ENCODE data around the gene SHC2.
"Not testable (repeated sequence)": the region's sequence is repeated elsewhere in the genome, so short reads cannot be mapped to it uniquely, and the experiment has no call there.

Gene SHC2

GRCh38 chr19:405121-405965 lies 55.5 kb downstream of the SHC2 start:
- DNase-seq, result no peak

DNA sequence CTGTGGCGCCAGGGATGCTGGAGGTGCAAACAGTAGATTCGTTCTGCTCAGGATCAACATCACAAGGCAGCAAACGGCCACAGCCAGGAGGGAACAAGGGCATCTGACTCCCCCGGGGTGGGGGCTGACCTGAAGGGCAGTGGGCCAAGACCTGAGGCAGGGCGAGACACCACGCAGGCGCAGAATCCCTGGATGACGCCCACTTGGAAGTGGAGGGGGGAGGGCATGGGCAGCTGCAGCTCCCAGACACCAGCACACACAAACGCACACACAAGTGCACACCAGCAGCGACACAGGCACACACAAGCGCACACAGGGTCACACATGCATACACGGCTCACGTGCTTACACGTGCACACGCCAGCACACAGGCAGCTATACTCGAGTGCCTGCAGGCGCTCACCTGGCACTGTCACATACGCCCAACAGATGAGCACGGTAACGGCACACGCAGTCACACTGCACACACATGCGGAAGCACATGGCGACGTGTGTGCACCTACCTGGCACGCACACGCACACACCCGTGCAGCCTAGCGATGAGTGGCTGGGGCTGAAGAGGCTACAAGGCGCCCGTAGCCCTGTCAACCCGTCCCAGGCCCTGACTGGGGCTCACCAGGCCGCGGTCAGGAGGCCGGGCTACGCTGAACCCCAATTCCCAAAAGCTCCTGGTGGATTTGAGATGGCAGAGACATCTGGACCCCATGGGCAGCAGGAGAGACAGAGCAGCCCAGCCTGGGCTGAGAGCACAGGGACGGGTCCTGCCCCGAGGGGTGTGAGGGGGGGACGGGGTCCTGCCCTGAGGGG lies 57.4 kb downstream of the SHC2 start:
- peak; percentile 22 for DNase-seq

DNA sequence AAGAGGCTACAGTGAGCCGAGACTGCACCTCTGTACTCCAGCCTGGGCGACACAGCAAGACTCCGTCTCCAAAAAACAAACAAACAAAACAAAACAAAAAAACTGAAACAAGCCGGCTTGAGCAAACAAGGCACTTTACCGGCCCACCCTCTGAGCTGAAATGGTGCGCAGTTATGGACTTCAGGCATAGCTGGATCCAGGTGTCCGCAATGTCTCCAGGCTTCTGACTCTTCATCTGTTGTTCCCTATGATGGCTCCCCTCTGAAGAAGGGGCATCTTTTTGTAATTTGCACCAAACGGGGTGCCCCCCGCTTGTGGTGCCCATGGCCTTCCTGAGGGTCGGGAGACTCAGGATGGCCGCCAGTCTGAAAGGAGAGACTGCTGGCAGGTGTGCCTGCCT lies 58.0 kb downstream of the SHC2 start:
- DNase-seq, result no peak

GRCh38 chr19:401866-402511 lies 58.8 kb downstream of the SHC2 start:
- DNase-seq, result no peak

- no peak for DNase-seq
Measured at GRCh38 chr19:400976-401865, 59.6 kb downstream of the SHC2 start.

- no peak for DNase-seq
Measured at GRCh38 chr19:399370-399769, 61.5 kb downstream of the SHC2 start.

DNA sequence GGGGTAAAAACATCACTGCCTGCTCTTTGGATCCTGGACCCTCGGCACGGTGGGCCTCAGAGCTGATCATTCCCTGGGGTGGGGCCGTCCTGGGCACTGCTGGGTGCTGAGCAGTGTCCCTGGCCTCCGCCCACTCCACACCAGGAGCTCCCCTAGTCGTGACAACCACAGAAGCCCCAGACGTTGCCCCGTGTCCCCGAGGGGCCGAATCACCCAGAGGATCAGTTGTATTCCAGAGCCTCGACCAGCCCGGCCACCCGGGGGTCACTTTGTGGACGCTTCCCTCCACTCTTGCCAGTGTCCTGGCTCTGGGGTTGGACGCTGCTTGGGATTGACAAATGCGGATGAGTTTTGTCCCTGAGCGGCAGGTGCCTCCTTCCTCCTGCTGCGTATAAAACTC lies 62.1 kb downstream of the SHC2 start:
- DNase-seq, result no peak

DNA sequence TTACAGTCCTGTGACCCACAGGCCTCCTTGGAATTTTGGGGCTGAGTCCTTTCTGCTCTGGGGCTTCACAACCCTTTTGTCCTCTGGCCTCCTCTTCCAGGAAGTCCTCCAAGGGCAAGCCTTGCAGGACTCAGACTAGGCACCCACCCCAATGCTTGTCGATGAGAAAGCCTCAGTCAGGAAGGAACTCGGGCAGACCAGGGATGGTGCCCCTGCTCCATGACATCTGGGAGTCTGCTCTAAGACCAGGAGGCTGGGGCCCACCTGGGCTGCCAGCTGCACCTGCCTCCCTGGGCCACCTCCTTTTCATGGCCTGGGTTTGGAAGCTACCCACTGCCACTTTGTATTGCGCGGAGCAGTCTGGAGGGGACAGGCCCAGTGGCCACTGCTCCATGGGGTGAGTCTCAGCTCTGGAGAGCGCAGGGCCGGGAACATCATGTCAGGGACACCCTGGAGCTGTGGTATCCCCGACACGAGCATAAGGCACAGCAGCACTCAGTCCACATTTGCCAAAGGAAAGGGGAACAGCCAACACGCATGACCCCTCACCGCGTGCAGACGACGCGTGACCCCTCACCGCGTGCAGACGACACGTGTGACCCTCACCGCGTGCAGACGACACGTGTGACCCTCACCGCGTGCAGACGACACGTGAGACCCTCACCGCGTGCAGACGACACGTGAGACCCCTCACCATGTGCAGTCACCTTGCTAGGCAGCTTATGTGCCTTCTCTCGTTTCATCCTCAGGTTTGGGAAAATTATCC lies 62.7 kb downstream of the SHC2 start:
- no peak for DNase-seq

GRCh38 chr19:397321-397720 lies 63.5 kb downstream of the SHC2 start:
- DNase-seq, result no peak

DNA sequence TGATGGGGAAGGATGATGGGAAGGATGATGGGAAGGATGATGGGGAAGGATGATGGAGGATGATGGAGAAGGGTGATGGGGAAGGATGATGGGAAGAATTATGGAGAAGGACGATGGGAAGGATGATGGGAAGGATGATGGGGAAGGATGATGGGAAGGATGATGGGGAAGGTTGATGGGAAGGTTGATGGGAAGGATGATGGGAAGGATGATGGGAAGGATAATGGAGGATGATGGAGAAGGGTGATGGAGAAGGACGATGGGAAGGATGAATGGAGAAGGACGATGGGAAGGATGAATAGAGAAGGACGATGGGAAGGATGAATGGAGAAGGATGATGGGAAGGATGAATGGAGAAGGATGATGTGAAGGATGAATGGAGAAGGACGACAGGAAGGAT lies 65.4 kb downstream of the SHC2 start:
- no peak for DNase-seq

DNA sequence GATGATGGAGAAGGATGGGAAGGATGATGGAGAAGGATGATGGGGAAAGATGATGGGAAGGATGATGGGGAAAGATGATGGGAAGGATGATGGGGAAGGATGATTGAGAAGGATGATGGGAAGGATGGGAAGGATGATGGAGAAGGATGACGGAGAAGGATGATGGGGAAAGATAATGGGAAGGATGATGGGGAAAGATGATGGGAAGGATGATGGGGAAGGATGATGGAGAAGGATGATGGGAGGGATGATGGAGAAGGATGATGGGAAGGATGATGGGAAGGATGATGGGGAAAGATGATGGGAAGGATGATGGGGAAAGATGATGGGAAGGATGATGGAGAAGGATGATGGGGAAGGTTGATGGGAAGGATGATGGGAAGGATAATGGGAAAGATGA lies 66.0 kb downstream of the SHC2 start:
- DNase-seq, result not testable (repeated sequence)

GRCh38 chr19:393560-393959 lies 67.3 kb downstream of the SHC2 start:
- DNase-seq, result not testable (repeated sequence)

DNA sequence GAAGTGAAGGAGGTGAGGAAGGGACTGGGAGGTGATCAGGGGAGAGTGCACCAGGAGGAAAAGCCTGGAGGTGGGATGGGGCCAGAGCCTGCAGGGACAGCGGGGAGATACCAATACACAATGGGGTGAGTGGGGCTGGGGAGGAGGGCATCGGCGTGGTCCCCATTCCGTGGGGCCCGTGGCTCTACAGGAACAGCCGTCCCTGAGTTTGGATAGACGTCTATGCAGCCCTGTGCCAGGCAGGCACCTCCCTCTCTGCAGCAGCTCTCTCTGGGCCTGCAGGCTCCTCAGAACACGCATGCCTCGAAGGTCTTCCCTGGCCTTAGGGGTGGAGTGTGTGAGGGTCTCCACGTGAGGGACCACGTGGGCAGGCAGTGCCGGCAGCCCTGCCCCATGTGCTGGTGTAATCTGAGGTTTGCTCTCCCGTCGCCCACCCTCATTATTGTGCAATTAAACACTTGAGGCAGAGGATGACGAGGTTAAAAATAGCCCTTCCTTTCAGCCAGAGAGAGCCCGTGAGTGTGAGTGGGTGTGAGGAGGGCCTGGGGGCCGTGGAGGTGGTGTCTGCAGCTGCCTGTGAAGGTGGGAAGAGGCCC lies 68.4 kb downstream of the SHC2 start:
- DNase-seq, result no peak

DNA sequence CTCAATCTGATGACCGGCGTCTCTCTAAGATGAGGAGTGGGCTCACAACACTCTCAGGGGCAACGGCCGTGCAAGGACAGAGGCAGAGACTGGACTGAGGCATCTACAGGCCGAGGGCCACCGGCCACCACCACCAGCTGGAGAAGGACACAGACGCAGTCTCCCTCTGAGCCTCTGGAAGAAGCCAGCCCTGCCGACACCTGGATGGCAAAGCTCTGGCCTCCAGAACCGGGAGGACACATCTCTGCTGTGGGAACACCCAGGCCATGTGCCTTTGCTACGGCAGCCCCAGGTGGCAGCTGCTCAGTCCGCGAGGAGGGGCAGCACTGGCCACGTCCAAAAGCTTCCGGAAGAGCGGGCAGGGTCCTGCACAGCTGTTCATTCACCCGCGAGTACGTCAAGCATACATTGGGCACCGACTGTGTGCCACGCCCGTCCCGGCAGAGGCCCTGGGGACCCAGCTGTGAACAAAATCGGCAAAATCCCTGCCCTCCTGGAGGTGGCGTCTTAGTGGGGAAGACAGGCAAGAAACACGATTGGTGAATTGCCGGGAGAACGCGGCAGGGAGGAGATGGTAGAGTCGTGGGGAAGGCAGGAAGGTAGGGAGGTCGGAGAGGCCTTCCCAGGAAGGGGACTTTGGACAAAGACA lies 69.0 kb downstream of the SHC2 start:
- no peak for DNase-seq

- DNase-seq, result no peak
Measured at GRCh38 chr19:391207-391557, 69.7 kb downstream of the SHC2 start.

DNA sequence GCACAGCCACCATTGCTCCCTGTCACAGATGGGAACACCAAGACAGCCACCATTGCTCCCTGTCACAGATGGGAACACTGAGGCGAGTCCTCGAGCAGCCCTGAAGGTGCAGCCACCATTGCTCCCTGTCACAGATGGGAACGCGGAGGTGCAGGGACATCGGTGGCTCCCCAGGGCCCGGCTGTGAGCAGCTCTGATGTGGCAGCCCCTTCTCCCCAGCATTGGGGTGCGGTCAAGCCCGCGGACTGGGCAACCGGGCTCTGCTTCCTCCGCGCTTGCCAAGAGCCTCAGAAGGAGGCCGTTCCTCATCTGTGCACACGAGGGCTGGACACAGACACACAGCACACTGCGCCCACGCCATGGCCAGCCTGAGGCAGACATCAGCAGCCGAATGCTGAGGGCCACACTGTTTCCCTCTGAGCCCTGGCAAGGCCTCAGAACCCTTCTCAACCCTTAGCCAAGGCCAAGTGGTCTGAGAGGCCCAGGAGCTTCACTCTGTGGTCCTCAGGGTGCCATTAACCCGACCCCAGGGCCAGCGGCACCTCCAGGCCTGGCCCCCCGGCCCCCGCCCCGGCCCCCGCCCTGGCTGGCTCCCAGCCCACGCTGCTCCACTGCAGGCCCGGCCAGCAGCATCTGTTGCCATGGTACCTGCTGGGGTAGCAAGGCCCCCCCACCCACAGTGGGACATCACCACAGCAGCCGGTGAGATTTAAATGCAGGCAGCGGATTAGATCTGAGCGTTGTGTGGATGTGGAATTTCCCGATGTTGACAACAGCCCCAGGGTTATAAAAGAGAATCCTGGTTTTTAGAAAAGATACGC lies 70.2 kb downstream of the SHC2 start:
- DNase-seq, result no peak

DNA sequence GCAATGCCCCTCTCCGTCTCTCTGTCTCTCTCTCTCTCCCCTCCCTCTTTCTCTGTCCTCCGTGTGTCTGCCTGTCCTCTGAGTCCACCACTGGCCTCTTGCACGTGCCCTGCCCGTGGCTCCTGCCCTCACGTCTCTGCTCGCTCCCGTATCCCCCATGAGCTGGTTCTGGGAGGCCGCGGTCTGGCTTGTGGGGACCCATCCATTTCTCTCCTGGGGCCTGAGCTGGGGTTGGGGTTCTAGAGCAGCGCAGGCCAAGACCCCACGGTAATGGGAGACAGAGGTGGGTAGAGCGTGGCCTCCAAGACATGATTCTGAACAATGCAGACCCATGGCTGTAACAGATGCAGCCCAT lies 70.9 kb downstream of the SHC2 start:
- no peak for DNase-seq

DNA sequence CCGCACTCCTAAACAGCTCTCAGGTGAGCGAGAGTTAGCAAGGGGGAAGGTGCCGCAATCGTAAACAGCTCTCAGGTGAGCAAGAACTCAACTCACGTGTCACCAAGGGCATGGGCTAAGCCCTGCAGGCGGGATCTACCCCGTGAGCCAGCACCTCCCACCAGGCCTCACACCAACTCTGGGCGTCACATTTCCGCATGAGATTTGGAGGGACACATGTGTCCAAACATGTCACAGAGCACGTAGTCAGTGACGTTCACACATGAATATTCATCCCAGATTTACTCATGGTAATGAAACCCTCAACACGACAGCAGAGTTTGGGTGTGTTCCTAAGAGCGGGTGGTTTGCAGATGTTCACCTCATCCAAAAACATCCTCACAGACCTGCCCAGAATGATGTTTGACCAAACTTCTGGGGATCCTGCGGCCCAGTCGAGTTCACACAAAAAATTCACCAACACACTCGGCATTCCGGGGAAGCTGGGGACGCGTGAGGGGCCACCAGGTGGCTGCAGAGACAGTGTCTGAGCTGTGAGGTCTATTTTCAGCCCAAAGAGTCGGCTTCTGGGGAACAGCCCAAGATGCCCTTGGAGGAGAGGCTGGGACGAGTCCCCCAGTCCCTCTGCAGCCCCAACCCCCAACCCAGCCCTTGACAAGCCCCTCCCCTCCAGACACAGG lies 71.4 kb downstream of the SHC2 start:
- peak; percentile 61 for DNase-seq

- peak; percentile 61 for DNase-seq
Measured at GRCh38 chr19:388691-389090, 72.1 kb downstream of the SHC2 start.

DNA sequence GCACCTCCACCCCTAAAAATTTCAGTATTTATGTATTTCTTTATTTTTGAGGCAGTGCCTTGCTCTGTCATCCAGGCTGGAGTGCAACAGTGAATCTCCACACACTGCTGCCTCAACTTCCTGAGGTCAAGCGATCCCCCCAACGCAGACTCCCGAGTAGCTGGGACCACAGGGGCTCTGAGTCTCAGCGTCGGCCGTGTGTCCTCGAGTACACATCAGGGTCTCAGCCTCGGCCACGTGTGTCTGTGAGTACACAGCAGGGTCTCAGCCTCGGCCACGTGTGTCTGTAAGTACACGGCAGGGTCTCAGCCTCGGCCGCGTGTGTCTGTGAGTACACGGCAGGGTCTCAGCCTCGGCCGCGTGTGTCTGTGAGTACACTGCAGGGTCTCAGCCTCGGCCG lies 73.1 kb downstream of the SHC2 start:
- no peak for DNase-seq

Measured in DMS79 treated with DMSO at 0.1 percent for 48 hours (cell line).